Activated CD4-positive, alpha-beta memory T cell treated with anti-CD3 and anti-CD28 coated beads, Interleukin-2, amount 10 ng/mL, durations not matched to agents 7 days and 5 days (primary cell): ENCODE results near the gene TFPI. TPM values are rescaled to one million over a fixed set of nuclear protein-coding genes. Genes with fewer than 3 reads are reported as not detected.

Experiments
- CTCF ChIA-PET: fragments of 350-600 bp; sonication (Branson Sonifier 250); formaldehyde crosslinking; loops from one replicate; lab custom pipeline; 2021; ENCODE audit warnings: antibody characterized with exemption, inconsistent platforms; lab: Charles Lee
- POLR2A ChIA-PET: fragments of 350-600 bp; sonication (Branson Sonifier 250); formaldehyde crosslinking; loops from one replicate; lab custom pipeline; 2021; ENCODE audit warnings: antibody characterized with exemption; lab: Charles Lee
- DNase-seq: peaks from one replicate; pipeline ENCODE4 v3.0.0-alpha.2; 2020
- H3K27ac Mint-ChIP-seq: one replicate; pipeline ENCODE4 v1.8.0; 2021; ENCODE audit warnings: mild to moderate bottlenecking, mixed read lengths
- H3K27me3 Mint-ChIP-seq: one replicate; pipeline ENCODE4 v1.8.0; 2021; ENCODE audit warnings: mixed read lengths
- H3K36me3 Mint-ChIP-seq: one replicate; pipeline ENCODE4 v1.8.0; 2021; ENCODE audit warnings: low read depth, mixed read lengths
- H3K4me1 Mint-ChIP-seq: one replicate; pipeline ENCODE4 v1.8.0; 2021; ENCODE audit warnings: mixed read lengths
- H3K4me3 Mint-ChIP-seq: one replicate; pipeline ENCODE4 v1.8.0; 2021; ENCODE audit warnings: mild to moderate bottlenecking, mixed read lengths
- H3K9me3 Mint-ChIP-seq: one replicate; pipeline ENCODE4 v1.8.0; 2021; ENCODE audit warnings: mixed read lengths
- total RNA-seq, 2 experiments: library from RNA; stranded (reverse); gene quantifications; one replicate each; pipeline ENCODE4 v1.2.3, GENCODE V29; 2021

The TFPI gene
- total RNA-seq: not detected

- Mint-ChIP-seq H3K27me3 (peaks cover 5% of the 10 kb centered on the region), H3K27ac (no peak within 1 kb of the TSS), H3K4me3 (no peak within 1 kb of the TSS), H3K9me3 (no peaks in the 10 kb centered on the region), H3K4me1 (peaks cover 4% of the 10 kb centered on the region), H3K36me3 (no peaks in the 10 kb centered on the region)
- CTCF ChIA-PET: no interaction called here
- POLR2A ChIA-PET: no interaction called here
- DNase-seq: no peak
Observed at GRCh38 chr2:187554011-187554703, at the start of gene TFPI. TSS of gene TFPI (minus strand) at chr2:187554435. CDS start at chr2:187503768, 50,667 bp downstream.

- Mint-ChIP-seq H3K27me3 (no peaks in the 10 kb centered on the region), H3K36me3 (no peaks in the 10 kb centered on the region), H3K4me1 (no peaks in the 10 kb centered on the region), H3K9me3 (no peaks in the 10 kb centered on the region), H3K27ac (no peak overlapping the region), H3K4me3 (no peak overlapping the region)
- ChIA-PET CTCF (no interaction called here), POLR2A (no interaction called here)
- DNase-seq: no peak
Observed at GRCh38 chr2:187594801-187595200, 40.6 kb upstream of the TFPI start.

GRCh38 chr2:187593697-187594096 is 39.5 kb upstream of the TFPI start:
- POLR2A ChIA-PET: no interaction called here
- Mint-ChIP-seq H3K4me1 (no peaks in the 10 kb centered on the region), H3K27me3 (no peaks in the 10 kb centered on the region)

GRCh38 chr2:187593098-187593497 is 38.9 kb upstream of the TFPI start:
- no peak overlapping the region for H3K27ac Mint-ChIP-seq
- ChIA-PET POLR2A (no interaction called here), CTCF (no interaction called here)
- no peaks in the 10 kb centered on the region for H3K27me3 Mint-ChIP-seq
- no peaks in the 10 kb centered on the region for H3K36me3 Mint-ChIP-seq
- DNase-seq: no peak
- no peaks in the 10 kb centered on the region for H3K9me3 Mint-ChIP-seq
- H3K4me1 Mint-ChIP-seq: no peaks in the 10 kb centered on the region
- H3K4me3 Mint-ChIP-seq: no peak overlapping the region

More at GRCh38 chr2:187593697-187594096, 39.5 kb upstream of the TFPI start:
- H3K27ac Mint-ChIP-seq: no peak overlapping the region
- CTCF ChIA-PET: no interaction called here
- H3K4me3 Mint-ChIP-seq: no peak overlapping the region
- no peaks in the 10 kb centered on the region for H3K9me3 Mint-ChIP-seq
- H3K36me3 Mint-ChIP-seq: no peaks in the 10 kb centered on the region
- no peak for DNase-seq

GRCh38 chr2:187590175-187590574 is 35.9 kb upstream of the TFPI start:
- Mint-ChIP-seq H3K4me3 (no peak overlapping the region), H3K36me3 (no peaks in the 10 kb centered on the region), H3K27ac (no peak overlapping the region), H3K9me3 (peaks cover 4% of the 10 kb centered on the region), H3K4me1 (peaks cover 5% of the 10 kb centered on the region), H3K27me3 (no peaks in the 10 kb centered on the region)
- no peak for DNase-seq
- POLR2A ChIA-PET: no interaction called here
- CTCF ChIA-PET: no interaction called here

- Mint-ChIP-seq H3K36me3 (no peaks in the 10 kb centered on the region), H3K9me3 (peaks cover 4% of the 10 kb centered on the region), H3K27me3 (no peaks in the 10 kb centered on the region), H3K4me3 (no peak overlapping the region), H3K4me1 (peaks cover 8% of the 10 kb centered on the region), H3K27ac (no peak overlapping the region)
- DNase-seq: no peak
- CTCF ChIA-PET: interaction anchor here (1.8 kb wide), 1 partner anchor 86 kb away, joined by 4 read pairs; no protein-coding TSS in a partner anchor
- POLR2A ChIA-PET: no interaction called here
Observed at GRCh38 chr2:187586011-187586641, 31.9 kb upstream of the TFPI start.

- DNase-seq: no peak
- Mint-ChIP-seq H3K4me1 (peaks cover 6% of the 10 kb centered on the region), H3K36me3 (no peaks in the 10 kb centered on the region), H3K27ac (no peak overlapping the region), H3K4me3 (no peak overlapping the region), H3K27me3 (no peaks in the 10 kb centered on the region), H3K9me3 (peaks cover 2% of the 10 kb centered on the region)
- ChIA-PET POLR2A (no interaction called here), CTCF (interaction anchor here (0.7 to 1.5 kb wide), 5 partner anchors 10 to 81 kb away, joined by 3 to 5 read pairs (median 3); no protein-coding TSS in a partner anchor)
Observed at GRCh38 chr2:187581125-187581896, 27.1 kb upstream of the TFPI start.

GRCh38 chr2:187580462-187581124 is 26.4 kb upstream of the TFPI start:
- H3K27me3 Mint-ChIP-seq: peaks cover 3% of the 10 kb centered on the region

GRCh38 chr2:187577310-187577709 is 23.1 kb upstream of the TFPI start:
- ChIA-PET CTCF (interaction anchor here (1.3 kb wide), 1 partner anchor 9 kb away, joined by 3 read pairs; no protein-coding TSS in a partner anchor), POLR2A (no interaction called here)
- H3K9me3 Mint-ChIP-seq: no peaks in the 10 kb centered on the region
- H3K27ac Mint-ChIP-seq: no peak overlapping the region
- DNase-seq: no peak
- peaks cover 3% of the 10 kb centered on the region for H3K4me1 Mint-ChIP-seq
- no peak overlapping the region for H3K4me3 Mint-ChIP-seq
- no peaks in the 10 kb centered on the region for H3K36me3 Mint-ChIP-seq
- H3K27me3 Mint-ChIP-seq: peaks cover 3% of the 10 kb centered on the region

More at GRCh38 chr2:187580462-187581124, 26.4 kb upstream of the TFPI start:
- CTCF ChIA-PET: interaction anchor here (1.0 to 1.5 kb wide), 2 partner anchors 11 to 32 kb away, joined by 3 to 5 read pairs; no protein-coding TSS in a partner anchor
- no peak for DNase-seq
- no peaks in the 10 kb centered on the region for H3K9me3 Mint-ChIP-seq
- POLR2A ChIA-PET: no interaction called here
- H3K36me3 Mint-ChIP-seq: no peaks in the 10 kb centered on the region
- no peak overlapping the region for H3K27ac Mint-ChIP-seq
- peaks cover 3% of the 10 kb centered on the region for H3K4me1 Mint-ChIP-seq
- H3K4me3 Mint-ChIP-seq: no peak overlapping the region

GRCh38 chr2:187576906-187577305 is 22.7 kb upstream of the TFPI start:
- peaks cover 3% of the 10 kb centered on the region for H3K27me3 Mint-ChIP-seq
- ChIA-PET POLR2A (no interaction called here), CTCF (interaction anchor here (1.3 kb wide), 1 partner anchor 8 kb away, joined by 3 read pairs; no protein-coding TSS in a partner anchor)
- no peak overlapping the region for H3K4me3 Mint-ChIP-seq
- peaks cover 3% of the 10 kb centered on the region for H3K4me1 Mint-ChIP-seq
- no peaks in the 10 kb centered on the region for H3K36me3 Mint-ChIP-seq
- H3K27ac Mint-ChIP-seq: no peak overlapping the region
- H3K9me3 Mint-ChIP-seq: no peaks in the 10 kb centered on the region
- DNase-seq: no peak

GRCh38 chr2:187575751-187576067 is 21.5 kb upstream of the TFPI start:
- DNase-seq: no peak
- Mint-ChIP-seq H3K9me3 (no peaks in the 10 kb centered on the region), H3K4me1 (no peaks in the 10 kb centered on the region), H3K27me3 (peaks cover 3% of the 10 kb centered on the region), H3K27ac (no peak overlapping the region), H3K36me3 (no peaks in the 10 kb centered on the region), H3K4me3 (no peak overlapping the region)
- CTCF ChIA-PET: no interaction called here
- POLR2A ChIA-PET: no interaction called here

GRCh38 chr2:187574969-187575750 is 20.9 kb upstream of the TFPI start:
- Mint-ChIP-seq H3K27me3 (peaks cover 3% of the 10 kb centered on the region), H3K9me3 (no peaks in the 10 kb centered on the region), H3K4me3 (no peak overlapping the region), H3K36me3 (no peaks in the 10 kb centered on the region), H3K27ac (no peak overlapping the region), H3K4me1 (no peaks in the 10 kb centered on the region)
- DNase-seq: no peak
- ChIA-PET POLR2A (no interaction called here), CTCF (no interaction called here)
